Measurements from ENCODE around the gene PTPRG.

The PTPRG gene

DNA sequence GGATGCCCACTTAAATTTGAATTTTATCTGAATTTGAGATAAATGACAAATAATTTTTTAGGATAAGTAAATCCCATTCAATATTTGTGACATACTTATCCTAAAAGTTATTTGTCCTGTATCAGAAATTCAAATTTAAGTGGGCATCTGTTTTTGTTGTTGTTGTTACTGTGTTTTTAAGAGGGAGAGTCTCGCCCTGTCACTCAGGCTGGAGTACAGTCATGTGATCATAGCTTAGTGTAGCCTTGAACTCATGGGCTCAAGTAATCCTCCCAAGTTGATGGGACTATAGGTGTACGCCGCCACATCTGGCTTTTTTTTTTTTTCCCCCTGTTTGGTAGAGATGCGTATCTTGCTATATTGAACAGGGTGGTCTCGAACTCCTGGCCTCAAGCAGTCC lies 283.0 kb downstream of the PTPRG start:
- H3K4me1 ChIP-seq (ENCODE audit: control insufficient read depth in 1 of 2, insufficient read depth in 2 of 2, low read length in 2 of 2): peaks cover 3 to 4% of the 10 kb centered on the region in 2 experiments
- no peak overlapping the region for H3K14ac ChIP-seq (ENCODE audit: low read length)
- no peak overlapping the region for H2AFZ ChIP-seq (ENCODE audit: insufficient read depth, low read length, poor library complexity)
- H3K23ac ChIP-seq (ENCODE audit: low read length): no peak overlapping the region
- no peak overlapping the region for H3K4me2 ChIP-seq (ENCODE audit: low read length)
- no CpG with 5 or more reads among the region's 5 CpGs for WGBS (ENCODE audit: extremely low coverage, insufficient coverage, insufficient read length)
- H3K4ac ChIP-seq (ENCODE audit: low read depth, low read length): no peak overlapping the region
- no peak overlapping the region for H2BK12ac ChIP-seq (ENCODE audit: low read length)
- no peak overlapping the region for H2AK5ac ChIP-seq (ENCODE audit: low read length)
- no peak overlapping the region for H3K9ac ChIP-seq (ENCODE audit: low read length)
- H3K36me3 ChIP-seq (ENCODE audit: control insufficient read depth in 1 of 2, insufficient read depth in 2 of 2, low read length in 2 of 2): no peaks in the 10 kb centered on the region
- no peaks in the 10 kb centered on the region for H3K27me3 ChIP-seq (ENCODE audit: insufficient read depth, low read length)
- no peaks in the 10 kb centered on the region for H3K9me3 ChIP-seq (ENCODE audit: insufficient read depth, low read depth, low read length)
- H3K27ac ChIP-seq (ENCODE audit: low read depth, low read length): no peak overlapping the region
- H3K79me1 ChIP-seq (ENCODE audit: low read length): no peaks in the 10 kb centered on the region
- no peak overlapping the region for H4K8ac ChIP-seq (ENCODE audit: low read depth, low read length)
- H3K4me3 ChIP-seq (ENCODE audit: low read depth, low read length): no peak overlapping the region
- H2BK120ac ChIP-seq (ENCODE audit: insufficient read depth, low read length, poor library complexity): no peak overlapping the region
- H4K12ac ChIP-seq (ENCODE audit: low read depth, low read length): no peak overlapping the region
- no peak overlapping the region for H3K18ac ChIP-seq (ENCODE audit: low read length)
- no peak overlapping the region for H2BK5ac ChIP-seq (ENCODE audit: low read depth, low read length, poor library complexity)
- DNase-seq: no peak
- H4K91ac ChIP-seq (ENCODE audit: low read depth, low read length): no peak overlapping the region
- H3K79me2 ChIP-seq (ENCODE audit: control insufficient read depth, insufficient read depth, low read length, poor library complexity): no peaks in the 10 kb centered on the region

DNA sequence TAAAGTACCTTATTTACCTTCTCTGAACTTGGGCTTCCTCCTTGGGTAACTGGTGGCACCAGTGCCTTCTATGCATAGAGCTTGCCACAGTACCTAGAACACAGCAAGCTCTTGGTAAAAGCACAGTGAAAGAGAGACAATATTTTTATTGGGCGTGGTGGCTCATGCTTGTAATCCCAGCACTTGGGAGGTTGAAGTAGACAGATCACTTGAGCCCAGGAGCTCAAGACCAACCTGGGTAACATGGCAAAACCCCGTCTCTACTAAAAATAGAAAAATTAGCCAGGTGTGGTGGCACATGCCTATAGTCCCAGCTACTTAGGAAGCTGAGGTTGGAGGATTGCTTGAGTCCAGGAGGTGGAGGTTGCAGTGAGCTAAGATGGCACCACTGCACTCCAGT lies 285.1 kb downstream of the PTPRG start:
- Histone ChIP-seq H3K27ac (ENCODE audit: low read depth, low read length) (no peak overlapping the region), H3K14ac (ENCODE audit: low read length) (no peak overlapping the region), H2AFZ (ENCODE audit: insufficient read depth, low read length, poor library complexity) (no peak overlapping the region), H2BK12ac (ENCODE audit: low read length) (no peak overlapping the region), H3K4ac (ENCODE audit: low read depth, low read length) (no peak overlapping the region), H3K4me1 (ENCODE audit: control insufficient read depth in 1 of 2, insufficient read depth in 2 of 2, low read length in 2 of 2) (peaks cover 3 to 4% of the 10 kb centered on the region in 2 experiments), H3K23ac (ENCODE audit: low read length) (no peak overlapping the region), H3K79me1 (ENCODE audit: low read length) (no peaks in the 10 kb centered on the region), H3K9me3 (ENCODE audit: insufficient read depth, low read depth, low read length) (no peaks in the 10 kb centered on the region), H4K8ac (ENCODE audit: low read depth, low read length) (no peak overlapping the region), H3K27me3 (ENCODE audit: insufficient read depth, low read length) (no peaks in the 10 kb centered on the region), H3K18ac (ENCODE audit: low read length) (no peak overlapping the region), H3K4me3 (ENCODE audit: low read depth, low read length) (no peak overlapping the region), H3K9ac (ENCODE audit: low read length) (no peak overlapping the region), H3K36me3 (ENCODE audit: control insufficient read depth in 1 of 2, insufficient read depth in 2 of 2, low read length in 2 of 2) (no peaks in the 10 kb centered on the region), H4K91ac (ENCODE audit: low read depth, low read length) (no peak overlapping the region), H2AK5ac (ENCODE audit: low read length) (no peak overlapping the region), H4K12ac (ENCODE audit: low read depth, low read length) (no peak overlapping the region), H3K79me2 (ENCODE audit: control insufficient read depth, insufficient read depth, low read length, poor library complexity) (no peaks in the 10 kb centered on the region), H2BK120ac (ENCODE audit: insufficient read depth, low read length, poor library complexity) (no peak overlapping the region), H3K4me2 (ENCODE audit: low read length) (no peak overlapping the region), H2BK5ac (ENCODE audit: low read depth, low read length, poor library complexity) (no peak overlapping the region)
- DNase-seq: no peak
- no CpG with 5 or more reads among the region's 2 CpGs for WGBS (ENCODE audit: extremely low coverage, insufficient coverage, insufficient read length)

DNA sequence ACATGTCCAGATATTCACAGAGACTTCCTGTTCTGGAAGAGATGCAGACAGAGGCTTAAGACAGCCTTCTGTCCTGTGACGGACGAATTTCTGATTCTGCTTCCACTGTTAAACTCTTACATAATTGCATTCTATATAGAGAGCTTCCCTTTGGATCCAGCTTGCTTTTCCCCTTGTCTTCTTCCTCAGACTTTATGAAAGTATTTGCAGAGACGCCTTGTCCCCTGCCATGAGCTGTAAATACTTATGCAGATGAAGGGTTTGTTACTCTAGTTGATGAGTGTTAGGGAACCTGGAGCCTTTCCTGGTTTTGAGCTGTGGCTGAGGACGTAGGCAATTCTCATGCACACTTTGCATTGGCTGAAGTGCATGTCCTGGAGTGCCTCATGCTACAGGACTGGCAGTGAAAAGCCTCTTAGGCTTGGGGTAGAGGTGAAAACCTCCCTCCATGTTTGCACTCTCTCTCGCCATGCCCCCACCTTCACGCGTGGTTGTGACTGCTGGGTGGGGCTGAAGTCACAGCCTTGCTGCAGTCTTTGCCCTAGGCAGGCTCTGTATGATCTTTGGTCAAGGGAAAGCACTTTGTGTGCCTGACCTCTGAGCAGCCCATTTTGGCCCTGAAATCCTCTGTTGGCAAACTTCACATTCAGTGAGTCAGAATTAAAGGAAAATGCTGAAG lies 286.6 kb downstream of the PTPRG start:
- H2BK5ac ChIP-seq (ENCODE audit: low read depth, low read length, poor library complexity): no peak overlapping the region
- no CpG with 5 or more reads among the region's 7 CpGs for whole genome bisulfite sequencing (ENCODE audit: extremely low coverage, insufficient coverage, insufficient read length)
- H2BK120ac ChIP-seq (ENCODE audit: insufficient read depth, low read length, poor library complexity): no peak overlapping the region
- H3K4me1 ChIP-seq (ENCODE audit: control insufficient read depth in 1 of 2, insufficient read depth in 2 of 2, low read length in 2 of 2): peaks cover 3 to 4% of the 10 kb centered on the region in 2 experiments
- H3K79me1 ChIP-seq (ENCODE audit: low read length): no peaks in the 10 kb centered on the region
- no peak overlapping the region for H3K27ac ChIP-seq (ENCODE audit: low read depth, low read length)
- no peaks in the 10 kb centered on the region for H3K27me3 ChIP-seq (ENCODE audit: insufficient read depth, low read length)
- no peak overlapping the region for H3K18ac ChIP-seq (ENCODE audit: low read length)
- H3K9ac ChIP-seq (ENCODE audit: low read length): no peak overlapping the region
- H3K36me3 ChIP-seq (ENCODE audit: control insufficient read depth in 1 of 2, insufficient read depth in 2 of 2, low read length in 2 of 2): no peaks in the 10 kb centered on the region
- no peaks in the 10 kb centered on the region for H3K79me2 ChIP-seq (ENCODE audit: control insufficient read depth, insufficient read depth, low read length, poor library complexity)
- H3K4ac ChIP-seq (ENCODE audit: low read depth, low read length): no peak overlapping the region
- H4K91ac ChIP-seq (ENCODE audit: low read depth, low read length): no peak overlapping the region
- no peak overlapping the region for H4K8ac ChIP-seq (ENCODE audit: low read depth, low read length)
- DNase-seq: no peak
- H2BK12ac ChIP-seq (ENCODE audit: low read length): no peak overlapping the region
- H2AFZ ChIP-seq (ENCODE audit: insufficient read depth, low read length, poor library complexity): no peak overlapping the region
- H4K12ac ChIP-seq (ENCODE audit: low read depth, low read length): no peak overlapping the region
- no peak overlapping the region for H2AK5ac ChIP-seq (ENCODE audit: low read length)
- no peaks in the 10 kb centered on the region for H3K9me3 ChIP-seq (ENCODE audit: insufficient read depth, low read depth, low read length)
- no peak overlapping the region for H3K4me3 ChIP-seq (ENCODE audit: low read depth, low read length)
- no peak overlapping the region for H3K23ac ChIP-seq (ENCODE audit: low read length)
- H3K4me2 ChIP-seq (ENCODE audit: low read length): no peak overlapping the region
- H3K14ac ChIP-seq (ENCODE audit: low read length): no peak overlapping the region

DNA sequence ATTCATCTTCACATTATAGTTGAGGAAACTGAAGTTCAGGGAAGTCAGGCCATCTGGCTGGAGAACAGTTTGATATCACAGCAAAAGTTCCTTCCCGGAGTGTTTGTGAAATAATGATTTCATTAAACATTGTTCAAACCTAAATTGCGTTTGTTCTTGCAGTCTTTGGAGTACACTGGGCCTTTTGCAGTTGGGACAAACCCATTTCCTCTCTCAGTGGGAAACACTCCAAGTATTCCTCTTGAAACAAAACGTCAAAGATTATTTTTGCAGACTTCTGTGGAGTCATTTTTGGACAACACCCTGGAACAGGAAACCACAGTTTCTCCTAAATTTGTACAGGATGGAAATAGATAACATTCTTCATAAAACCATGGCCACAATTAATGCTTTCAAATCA lies 287.5 kb downstream of the PTPRG start:
- H2AK5ac ChIP-seq (ENCODE audit: low read length): no peak overlapping the region
- H2BK5ac ChIP-seq (ENCODE audit: low read depth, low read length, poor library complexity): no peak overlapping the region
- no peak overlapping the region for H3K27ac ChIP-seq (ENCODE audit: low read depth, low read length)
- no peaks in the 10 kb centered on the region for H3K9me3 ChIP-seq (ENCODE audit: insufficient read depth, low read depth, low read length)
- no peak overlapping the region for H3K4ac ChIP-seq (ENCODE audit: low read depth, low read length)
- H2BK120ac ChIP-seq (ENCODE audit: insufficient read depth, low read length, poor library complexity): no peak overlapping the region
- no peak overlapping the region for H4K8ac ChIP-seq (ENCODE audit: low read depth, low read length)
- H3K79me1 ChIP-seq (ENCODE audit: low read length): no peaks in the 10 kb centered on the region
- no peak overlapping the region for H3K23ac ChIP-seq (ENCODE audit: low read length)
- no peak overlapping the region for H3K4me2 ChIP-seq (ENCODE audit: low read length)
- H3K14ac ChIP-seq (ENCODE audit: low read length): no peak overlapping the region
- H3K18ac ChIP-seq (ENCODE audit: low read length): no peak overlapping the region
- no peak overlapping the region for H2BK12ac ChIP-seq (ENCODE audit: low read length)
- DNase-seq: no peak
- WGBS (ENCODE audit: extremely low coverage, insufficient coverage, insufficient read length): no CpG with 5 or more reads among the region's 3 CpGs
- H4K91ac ChIP-seq (ENCODE audit: low read depth, low read length): no peak overlapping the region
- no peak overlapping the region for H4K12ac ChIP-seq (ENCODE audit: low read depth, low read length)
- no peaks in the 10 kb centered on the region for H3K36me3 ChIP-seq (ENCODE audit: control insufficient read depth in 1 of 2, insufficient read depth in 2 of 2, low read length in 2 of 2)
- no peak overlapping the region for H3K9ac ChIP-seq (ENCODE audit: low read length)
- H3K27me3 ChIP-seq (ENCODE audit: insufficient read depth, low read length): no peaks in the 10 kb centered on the region
- no peaks in the 10 kb centered on the region for H3K79me2 ChIP-seq (ENCODE audit: control insufficient read depth, insufficient read depth, low read length, poor library complexity)
- H3K4me1 ChIP-seq (ENCODE audit: control insufficient read depth in 1 of 2, insufficient read depth in 2 of 2, low read length in 2 of 2): peaks cover 3 to 6% of the 10 kb centered on the region in 2 experiments
- H2AFZ ChIP-seq (ENCODE audit: insufficient read depth, low read length, poor library complexity): no peak overlapping the region
- no peak overlapping the region for H3K4me3 ChIP-seq (ENCODE audit: low read depth, low read length)
